ENCODE data around the gene ZNF468.
"Not testable (repeated sequence)": the region's sequence is repeated elsewhere in the genome, so short reads cannot be mapped to it uniquely, and the experiment has no call there.

Gene ZNF468

GRCh38 chr19:52857378-52858191, at the start of gene ZNF468:
ZNF468 (minus strand) TSS chr19:52857619; CDS start chr19:52854272, 3,347 bp downstream.
- peak; percentile 59 for DNase-seq

DNA sequence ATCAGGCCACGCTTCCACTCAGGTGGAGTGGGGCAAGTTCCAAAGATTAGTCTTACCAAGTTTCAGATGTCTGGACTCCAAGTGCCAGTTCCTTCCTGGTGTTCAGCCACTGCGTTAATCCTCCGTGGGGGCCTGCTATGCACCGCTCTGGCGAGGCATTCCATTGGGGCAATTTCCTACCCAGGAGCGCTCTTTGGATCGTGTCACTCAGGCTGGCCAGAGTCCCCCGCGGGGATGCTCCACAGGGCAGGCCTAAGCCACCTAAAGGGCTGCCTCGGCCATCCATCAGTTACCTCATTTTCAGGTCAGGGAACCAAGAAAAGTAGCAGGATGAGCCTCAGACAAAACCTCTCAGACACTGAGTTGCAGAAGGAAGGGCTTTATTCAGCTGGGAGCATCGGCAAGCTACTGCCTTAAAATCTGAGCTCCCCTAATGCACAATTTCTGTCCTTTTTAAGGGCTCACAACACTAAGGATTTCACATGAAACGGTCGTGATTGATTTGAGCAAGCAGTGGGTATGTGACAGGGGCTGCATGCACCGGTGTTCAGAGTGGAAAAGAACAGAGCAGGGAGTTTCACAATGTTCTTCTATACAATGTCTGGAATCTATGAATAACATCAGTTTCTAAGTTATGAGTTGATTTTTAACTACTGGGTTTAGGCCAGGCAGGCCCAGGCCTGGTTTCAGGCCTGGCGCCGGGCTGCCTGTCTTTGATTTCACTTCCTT, 46.8 kb upstream of the ZNF468 start:
- not testable (repeated sequence) for DNase-seq

DNA sequence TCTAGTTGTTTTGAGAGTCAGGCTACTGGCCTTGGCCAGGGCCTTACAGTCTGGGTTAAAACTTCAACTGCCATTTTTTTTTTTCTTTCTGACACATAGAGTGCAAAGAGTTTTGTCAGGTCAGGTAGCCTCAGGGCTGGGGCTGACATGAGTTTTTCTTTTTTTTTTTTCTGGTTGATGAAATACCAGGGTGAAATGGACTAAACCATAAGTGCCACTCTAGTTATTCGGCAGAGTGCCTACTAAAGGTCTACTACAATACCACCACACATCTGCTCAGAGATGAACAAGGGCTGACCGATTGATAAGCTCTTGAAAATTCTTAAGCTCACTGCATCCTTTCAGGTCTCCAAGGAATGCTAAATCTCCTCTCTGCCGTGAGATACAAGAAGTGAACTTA, 44.4 kb upstream of the ZNF468 start:
- no peak for DNase-seq

GRCh38 chr19:52898596-52898995, 41.2 kb upstream of the ZNF468 start:
- not testable (repeated sequence) for DNase-seq

DNA sequence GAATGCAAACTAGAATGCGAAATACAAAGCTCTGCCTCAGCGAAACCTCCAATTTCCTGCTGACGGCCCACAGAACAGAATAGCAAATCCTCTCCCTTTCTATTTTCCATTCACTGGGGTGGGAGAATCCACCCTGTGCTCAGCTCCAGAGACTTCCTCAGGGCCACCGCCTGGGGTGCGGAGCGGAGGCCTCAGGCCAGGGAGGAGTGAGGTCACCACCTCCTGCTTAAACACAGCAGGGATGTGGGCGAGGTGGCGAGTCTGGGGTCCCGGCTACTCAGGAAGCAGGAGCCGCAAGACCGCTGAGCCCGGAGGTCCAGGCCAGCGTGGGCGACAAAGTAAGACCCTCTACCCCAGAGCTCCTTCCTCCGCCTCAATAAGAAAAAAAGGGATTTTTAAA, 40.7 kb upstream of the ZNF468 start:
- DNase-seq = no peak

GRCh38 chr19:52897138-52897935, 39.9 kb upstream of the ZNF468 start, which contains the start of gene ZNF320:
ZNF320 (minus strand) TSS chr19:52897635; CDS start chr19:52890255, 7,380 bp downstream.
- DNase-seq = peak; percentile 84

DNA sequence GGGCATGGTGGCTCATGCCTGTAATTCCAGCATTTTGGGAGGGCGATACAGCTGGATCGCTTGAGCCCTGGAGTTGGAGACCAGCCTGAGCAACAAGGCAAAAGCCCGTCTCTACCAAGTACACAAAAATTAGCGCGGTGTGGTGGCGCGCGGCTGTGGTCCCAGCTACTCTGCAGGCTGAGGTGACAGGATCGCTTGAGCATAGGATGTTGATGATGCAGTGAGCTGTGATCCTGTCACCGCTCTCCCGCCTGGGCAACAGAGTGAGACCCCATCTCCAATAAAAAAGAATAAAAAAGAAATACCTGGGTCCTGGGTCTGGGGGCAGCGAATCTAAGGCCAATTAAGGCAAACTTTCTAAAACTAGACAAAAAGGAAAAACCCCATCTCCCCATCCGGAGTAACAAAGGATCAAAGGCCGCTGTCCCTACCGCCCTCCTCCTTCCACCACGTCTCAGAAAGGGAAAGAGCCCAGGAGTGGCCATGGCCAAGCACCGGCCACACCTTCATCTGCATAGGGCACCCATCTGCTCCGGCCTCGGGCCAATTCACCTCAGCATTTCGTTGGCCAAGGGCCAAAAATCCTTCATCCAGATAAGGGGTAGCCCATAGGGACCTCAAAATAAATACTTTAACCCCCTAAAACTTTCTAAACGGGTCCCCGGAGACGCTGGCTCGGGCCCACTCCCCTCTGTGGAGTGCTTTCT, 39.2 kb upstream of the ZNF468 start:
- DNase-seq = peak; percentile 2

- no peak for DNase-seq
These were observed 33.9 kb upstream of the ZNF468 start for GRCh38 chr19:52891336-52891735.

GRCh38 chr19:52889931-52890330, 32.5 kb upstream of the ZNF468 start:
- DNase-seq = no peak

DNA sequence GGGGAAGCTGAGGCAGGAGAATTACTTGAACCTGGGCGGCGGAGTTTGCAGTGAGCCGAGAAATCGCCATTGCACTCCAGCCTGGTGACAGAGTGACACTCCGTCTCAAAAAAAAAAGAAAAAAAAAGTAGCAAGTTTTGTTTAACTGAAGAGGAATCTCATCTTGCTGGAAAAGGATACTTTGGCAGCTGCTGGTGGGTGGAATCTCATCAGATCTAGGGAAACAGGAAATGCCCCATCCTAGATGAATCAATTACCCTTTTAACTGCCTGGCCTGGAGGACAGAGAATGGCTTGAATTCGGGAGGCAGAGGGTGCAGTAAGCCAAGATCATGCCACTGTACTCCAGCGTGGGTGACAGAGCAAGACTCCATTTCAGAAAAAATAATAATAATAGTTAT, 31.7 kb upstream of the ZNF468 start:
- no peak for DNase-seq

- DNase-seq = no peak
These were observed 23.5 kb upstream of the ZNF468 start for GRCh38 chr19:52880895-52881389.

GRCh38 chr19:52872996-52873395, 15.6 kb upstream of the ZNF468 start:
- not testable (repeated sequence) for DNase-seq

DNA sequence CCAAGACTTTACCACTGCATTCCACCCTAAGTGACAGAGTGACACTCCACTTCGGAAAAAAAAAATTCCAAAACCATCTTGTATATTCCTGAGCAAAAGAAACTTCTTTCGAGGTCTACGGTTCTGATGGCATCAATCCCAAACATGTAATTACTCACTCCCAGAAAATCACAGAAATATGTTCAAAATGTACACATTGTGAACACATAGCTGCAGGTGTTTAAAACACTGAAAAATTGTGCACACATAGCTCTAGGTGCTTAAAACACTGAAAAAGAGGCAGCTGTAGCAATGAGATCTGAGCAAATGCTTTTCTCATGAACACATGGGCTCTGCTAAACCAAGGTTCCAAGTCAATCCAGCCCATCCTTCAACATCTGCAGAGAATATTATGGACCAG, 14.0 kb upstream of the ZNF468 start:
- DNase-seq = no peak

- not testable (repeated sequence) for DNase-seq
These were observed 10.6 kb upstream of the ZNF468 start for GRCh38 chr19:52868031-52868430.

DNA sequence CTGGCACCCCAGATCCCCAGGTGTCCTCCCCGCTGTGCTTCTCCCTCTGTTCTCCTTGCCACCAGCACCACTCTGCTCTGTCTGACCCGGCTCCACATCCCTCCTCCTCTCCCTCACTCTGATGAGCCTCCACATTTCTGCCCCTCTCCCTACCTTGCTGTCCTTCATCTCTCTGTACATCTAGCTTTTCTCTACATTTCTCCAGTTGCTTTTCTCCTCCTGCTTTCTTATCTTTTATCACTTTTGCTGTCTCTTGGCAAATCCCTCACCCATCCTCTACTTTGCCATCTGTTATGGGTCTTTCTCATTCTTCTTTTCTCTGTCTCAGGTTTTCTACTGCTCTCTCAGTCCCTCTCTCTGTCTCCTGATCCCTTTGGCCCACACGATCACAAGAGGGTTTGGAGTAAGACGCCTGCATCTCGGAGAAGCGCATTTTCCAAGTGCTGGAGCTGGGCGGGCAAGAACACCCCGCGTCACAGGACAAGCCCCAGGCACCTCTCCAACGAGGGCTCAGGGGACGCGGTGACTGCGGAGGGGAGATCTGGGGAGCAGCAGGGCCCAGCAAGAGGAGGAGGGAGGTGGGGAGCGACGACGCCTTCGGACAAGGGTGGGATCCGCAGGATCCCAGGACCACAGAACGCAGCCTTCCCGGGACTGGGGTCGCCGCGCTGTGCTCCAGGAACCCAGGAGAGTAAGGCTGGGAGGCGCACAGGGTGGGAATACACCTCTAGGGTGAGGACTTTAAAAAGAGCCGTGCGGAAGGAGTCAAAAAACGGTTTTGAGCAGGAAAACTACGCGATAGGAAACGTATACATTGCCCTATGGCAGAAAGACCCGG, 660 bp downstream of the ZNF468 start:
- DNase-seq = not testable (repeated sequence)

DNA sequence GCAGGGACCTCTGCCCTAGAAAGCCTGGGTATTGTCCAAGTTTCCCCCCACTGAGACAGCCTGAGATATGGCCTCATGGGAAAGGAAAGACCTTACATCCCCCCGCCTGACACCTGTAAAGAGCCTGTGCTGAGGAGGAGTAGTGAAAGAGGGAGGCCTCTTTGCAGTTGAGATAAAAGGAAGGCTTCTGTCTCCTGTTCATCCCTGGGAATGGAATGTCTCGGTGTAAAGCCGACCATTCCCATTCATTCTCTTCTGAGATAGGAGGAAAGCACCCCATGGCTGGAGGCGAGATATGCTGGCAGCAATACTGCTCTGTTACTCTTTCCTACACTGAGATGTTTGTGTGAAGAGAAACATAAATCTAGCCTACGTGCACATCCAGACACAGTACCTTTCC, 10.1 kb downstream of the ZNF468 start:
- DNase-seq = not testable (repeated sequence)

GRCh38 chr19:52840825-52841465, 16.5 kb downstream of the ZNF468 start:
- DNase-seq = not testable (repeated sequence)

DNA sequence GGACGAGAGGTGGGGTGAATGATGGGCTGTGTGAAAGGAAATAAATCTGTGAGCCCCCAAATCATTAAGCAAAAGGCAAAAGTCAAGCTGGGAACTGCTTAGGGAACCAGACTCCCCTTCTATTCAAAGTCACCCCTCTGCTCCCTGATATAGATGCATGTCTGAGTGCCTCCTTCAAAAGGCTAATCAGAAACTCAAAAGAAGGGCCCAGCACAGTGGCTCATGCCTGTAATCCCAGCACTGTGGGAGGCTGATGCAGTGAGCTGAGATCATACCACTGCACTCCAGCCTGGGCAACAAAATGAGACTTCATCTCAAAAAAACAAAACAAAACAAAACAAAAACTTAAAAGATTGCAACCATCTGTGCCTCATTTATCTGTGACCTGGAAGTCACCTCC, 23.1 kb downstream of the ZNF468 start:
- DNase-seq = not testable (repeated sequence)

GRCh38 chr19:52833541-52833940, 23.9 kb downstream of the ZNF468 start:
- not testable (repeated sequence) for DNase-seq

- DNase-seq = not testable (repeated sequence)
These were observed 27.6 kb downstream of the ZNF468 start for GRCh38 chr19:52829866-52830265.

DNA sequence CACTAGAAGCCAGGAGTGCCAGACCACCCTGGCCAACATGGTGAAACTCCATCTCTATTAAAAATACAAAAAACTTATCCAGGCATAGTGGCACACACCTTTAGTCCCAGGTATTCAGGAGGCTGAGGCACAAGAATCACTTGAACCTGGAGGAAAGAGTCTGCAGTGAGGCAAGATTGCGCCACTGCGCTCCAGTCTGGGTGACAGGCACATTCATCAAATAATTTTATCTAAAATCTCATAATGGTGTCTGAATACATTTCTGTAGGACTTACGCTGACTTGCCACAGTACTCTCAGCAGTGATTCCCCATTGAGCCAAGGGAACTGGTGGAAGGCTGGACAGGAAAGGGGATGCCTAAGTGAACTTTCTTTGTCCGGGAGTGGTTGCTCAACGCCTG, 31.7 kb downstream of the ZNF468 start:
- no peak for DNase-seq

All from stimulated activated CD4-positive, alpha-beta T cell treated with anti-CD3 and anti-CD28 coated beads, Interleukin-12 subunit alpha, Interleukin-12 subunit beta, amount 100 ng/mL, for 4 hours (primary cell).